ENCODE results near the gene CDKAL1.
"Not testable (repeated sequence)": the region's sequence is repeated elsewhere in the genome, so short reads cannot be mapped to it uniquely, and the experiment has no call there.

CDKAL1 gene

DNA sequence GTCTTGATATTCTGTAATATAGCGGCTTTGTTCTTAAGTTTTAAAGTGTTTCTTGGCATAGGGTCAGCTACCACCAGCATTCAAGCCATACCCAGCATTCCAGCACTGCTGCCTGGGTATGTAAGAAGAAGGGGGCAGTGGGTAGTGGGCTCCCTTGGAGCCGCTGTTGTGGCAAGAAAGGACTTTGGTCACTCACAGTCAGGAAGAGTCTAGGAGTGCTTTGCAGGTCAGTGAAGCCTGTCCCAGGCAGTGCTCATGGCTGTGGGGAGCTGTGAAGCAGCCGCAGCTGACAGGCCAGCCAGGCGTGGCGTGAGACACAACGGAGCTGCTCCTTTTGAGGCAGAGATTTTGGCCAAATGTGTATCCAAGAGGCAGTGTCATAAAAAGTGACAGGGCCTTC is 512.0 kb downstream of the CDKAL1 start:
- DNase-seq, result no peak

DNA sequence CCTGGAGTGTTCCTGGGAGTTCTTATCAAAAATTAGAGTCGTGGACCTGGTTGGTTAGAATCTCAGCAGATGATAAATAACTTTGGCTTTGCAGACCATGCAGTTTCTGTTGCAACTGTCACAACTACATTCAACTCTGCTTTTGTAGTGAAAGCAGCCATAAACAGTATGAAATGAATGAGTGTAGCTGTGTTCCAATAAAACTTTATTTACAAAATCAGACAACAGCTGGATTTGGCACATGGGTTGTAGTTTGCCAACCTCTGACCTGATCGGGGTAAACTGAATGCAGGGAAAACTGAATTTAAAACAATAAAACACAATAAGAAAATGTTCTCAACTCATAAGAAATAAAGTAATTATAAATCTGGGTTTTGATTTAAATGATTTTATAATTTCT is 513.8 kb downstream of the CDKAL1 start:
- no peak for DNase-seq

DNA sequence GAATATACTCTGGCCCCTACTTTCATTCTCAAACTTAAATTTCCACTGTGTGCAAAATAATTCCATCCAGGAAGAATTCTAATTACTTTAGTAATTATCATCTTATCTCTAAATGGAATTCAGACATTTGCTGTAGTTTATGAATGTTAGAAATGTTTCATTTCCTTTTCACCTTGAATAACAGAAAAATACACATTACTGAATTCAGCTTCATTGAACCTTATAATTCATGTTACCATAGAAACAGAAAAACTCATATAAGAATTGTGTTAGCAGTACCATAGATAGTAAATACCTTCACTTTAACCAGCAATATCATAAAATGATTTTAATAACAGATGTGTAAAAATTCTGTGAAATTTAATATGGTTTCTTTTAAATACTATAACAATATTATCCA is 514.9 kb downstream of the CDKAL1 start:
- no peak for DNase-seq

DNA sequence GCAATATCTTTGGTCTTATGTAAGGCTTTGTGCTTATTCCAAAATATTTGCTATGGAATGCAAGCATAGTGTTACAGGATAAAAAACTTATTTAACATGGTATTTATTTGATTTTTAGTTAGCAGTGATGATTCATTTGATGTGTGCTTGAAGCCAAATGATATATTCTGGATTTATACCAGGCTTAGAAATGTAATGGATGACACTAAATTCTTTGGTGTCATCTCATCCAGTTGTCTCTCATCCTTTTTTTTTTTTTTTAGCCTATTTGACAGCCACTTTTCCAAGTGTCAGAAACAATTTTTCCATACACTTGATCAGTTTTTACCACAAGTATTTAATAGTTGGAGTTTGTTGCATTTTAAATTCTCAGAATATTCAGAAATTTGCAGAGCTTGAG is 515.3 kb downstream of the CDKAL1 start:
- DNase-seq, result no peak

DNA sequence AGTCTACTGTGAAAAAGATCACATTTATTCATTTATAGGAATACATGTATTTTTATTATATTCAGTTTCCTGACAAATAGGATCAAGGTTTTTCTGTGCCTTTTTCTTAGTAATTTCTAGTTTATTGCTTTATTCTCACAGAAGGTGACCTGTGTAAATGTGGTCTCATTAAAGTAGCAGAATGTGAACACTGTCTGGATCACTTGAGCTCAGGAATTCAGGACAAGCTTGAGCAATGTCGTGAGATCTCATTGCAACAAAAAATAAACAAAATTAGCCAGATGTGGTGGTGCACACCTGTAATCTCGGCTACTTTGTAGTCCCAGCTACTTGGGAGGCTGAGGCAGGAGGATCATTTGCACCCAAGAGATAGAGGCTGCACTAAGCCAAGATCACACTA is 516.7 kb downstream of the CDKAL1 start:
- DNase-seq, result no peak

DNA sequence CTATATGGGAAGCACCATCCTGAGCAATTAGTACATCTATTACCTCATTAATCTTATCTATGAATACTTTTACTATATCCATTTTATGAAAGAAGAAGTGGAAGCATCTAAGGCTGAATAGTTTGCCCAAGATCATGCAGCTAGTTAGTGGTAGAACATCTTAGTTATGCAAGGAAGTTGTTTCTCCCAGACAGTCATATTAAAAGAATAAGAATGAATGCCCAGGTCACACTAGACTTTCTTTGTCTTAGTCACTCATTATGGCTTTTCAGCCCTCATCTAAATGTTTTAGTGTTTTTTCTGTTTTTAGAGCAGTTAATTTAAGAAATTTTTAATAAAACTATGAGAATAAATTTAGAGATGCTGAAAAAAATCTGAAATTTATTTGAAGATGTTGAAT is 517.5 kb downstream of the CDKAL1 start:
- DNase-seq, result no peak

DNA sequence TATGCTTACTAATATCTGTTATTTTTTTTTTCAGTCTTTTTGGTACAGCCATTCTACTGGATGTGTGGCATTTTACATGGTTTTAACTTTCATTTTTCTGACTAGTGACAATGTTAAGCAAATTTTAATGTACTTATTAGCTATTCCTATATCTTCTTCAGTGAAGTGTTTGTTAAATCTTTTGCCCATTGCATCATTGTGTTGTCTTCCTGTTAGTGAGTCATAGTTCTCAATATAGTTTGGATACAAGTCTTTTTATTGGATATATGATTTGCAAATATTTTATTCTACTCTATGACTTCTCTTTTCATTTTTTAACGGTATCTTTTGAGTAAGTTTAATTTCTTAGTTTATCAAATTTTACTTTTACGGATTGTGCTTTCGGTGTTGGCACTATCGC is 519.4 kb downstream of the CDKAL1 start:
- no peak for DNase-seq

DNA sequence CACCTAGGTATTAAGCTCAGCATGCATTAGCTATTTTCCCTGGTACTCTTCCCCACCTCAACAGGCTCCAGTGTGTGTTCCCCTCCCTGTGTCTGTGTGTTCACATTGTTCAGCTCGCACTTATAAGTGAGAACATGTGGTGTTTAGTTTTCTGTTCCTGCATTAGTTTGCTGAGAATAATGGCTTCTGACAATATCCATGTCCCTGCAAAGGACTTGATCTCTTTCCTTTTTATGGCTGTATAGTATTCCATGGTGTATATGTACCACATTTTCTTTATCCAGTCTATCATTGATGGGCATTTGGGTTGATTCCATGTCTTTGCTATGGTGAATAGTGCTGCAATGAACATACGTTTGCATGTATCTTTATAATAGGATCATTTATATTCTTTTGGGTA is 521.2 kb downstream of the CDKAL1 start:
- not testable (repeated sequence) for DNase-seq

DNA sequence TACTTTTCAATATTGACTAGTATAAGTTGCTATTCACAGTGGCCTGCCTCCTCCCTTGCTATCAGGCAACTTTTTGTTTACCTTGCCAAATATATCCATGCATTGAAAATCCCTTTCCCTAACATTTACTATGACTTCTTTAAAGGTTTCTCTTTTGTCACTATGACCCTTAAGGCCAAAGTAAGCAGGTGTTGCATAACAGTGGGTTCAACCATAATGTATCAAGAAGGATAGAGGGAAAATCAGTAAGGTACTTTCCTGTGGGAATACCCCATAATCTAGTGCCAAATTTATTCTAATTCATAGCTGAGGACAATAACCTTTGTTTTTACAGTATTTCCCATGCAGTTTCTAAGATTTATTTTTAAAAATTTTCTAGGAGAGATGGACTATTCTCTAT is 527.6 kb downstream of the CDKAL1 start:
- DNase-seq, result no peak

DNA sequence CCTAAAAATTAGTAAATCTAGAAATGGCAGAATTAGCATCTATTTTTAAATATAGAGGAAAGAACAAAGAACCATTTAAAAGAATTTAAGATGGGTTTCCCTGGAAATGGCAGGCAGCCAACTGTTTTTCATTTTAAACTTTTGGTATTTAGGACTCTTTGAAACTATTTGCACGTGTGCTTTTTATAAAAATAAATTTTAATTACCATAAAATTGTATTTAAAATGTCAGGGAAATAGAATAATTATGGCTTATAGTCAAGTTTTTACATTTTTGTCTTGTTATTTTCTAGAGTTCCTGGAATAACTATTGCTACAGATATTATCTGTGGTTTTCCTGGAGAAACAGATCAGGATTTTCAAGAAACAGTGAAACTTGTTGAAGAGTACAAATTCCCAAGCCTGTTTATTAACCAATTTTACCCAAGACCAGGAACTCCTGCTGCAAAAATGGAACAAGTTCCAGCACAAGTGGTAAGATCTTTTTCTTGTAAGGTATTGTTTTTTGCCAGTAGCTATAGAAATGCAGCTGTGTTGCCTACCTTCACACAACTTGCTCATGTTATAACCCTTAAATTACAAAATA is 530.6 kb downstream of the CDKAL1 start:
- no peak for DNase-seq

DNA sequence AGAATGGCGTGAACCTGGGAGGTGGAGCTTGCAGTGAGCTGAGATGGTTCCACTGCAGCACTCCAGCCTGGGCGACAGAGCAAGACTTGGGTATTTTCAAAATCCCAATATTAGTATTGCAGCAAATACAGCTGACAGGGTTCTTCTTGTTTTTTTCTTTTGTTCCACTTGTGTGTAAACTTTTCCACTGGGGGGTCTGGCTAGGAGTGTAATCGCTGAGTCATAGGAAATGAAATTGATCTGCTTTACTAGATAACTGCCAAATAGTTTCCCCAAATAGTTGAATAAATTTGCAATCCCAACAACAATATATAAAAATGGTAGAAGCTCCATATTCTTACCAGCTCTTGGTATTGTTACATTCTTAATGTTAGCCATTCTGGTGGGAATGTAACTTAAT is 533.3 kb downstream of the CDKAL1 start:
- DNase-seq, result no peak

DNA sequence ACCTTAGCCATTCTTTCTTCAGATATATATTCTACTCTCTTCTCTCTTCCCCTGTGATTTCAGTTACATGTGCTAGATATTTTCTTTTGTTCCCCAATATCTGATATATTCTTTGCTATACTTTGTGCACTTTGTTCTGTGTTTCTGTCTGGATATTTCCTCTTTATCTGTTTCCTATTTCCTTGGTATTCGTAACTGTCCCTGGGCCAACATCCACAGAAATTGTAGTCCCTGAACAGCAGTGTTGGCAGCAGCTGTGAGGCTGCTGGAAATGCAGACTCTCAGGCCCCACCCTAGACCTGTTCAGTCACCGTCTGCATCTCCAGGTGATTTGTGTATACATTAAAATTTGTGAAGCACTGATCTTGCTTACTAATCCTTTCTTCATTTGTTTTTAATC is 536.4 kb downstream of the CDKAL1 start:
- DNase-seq, result no peak

DNA sequence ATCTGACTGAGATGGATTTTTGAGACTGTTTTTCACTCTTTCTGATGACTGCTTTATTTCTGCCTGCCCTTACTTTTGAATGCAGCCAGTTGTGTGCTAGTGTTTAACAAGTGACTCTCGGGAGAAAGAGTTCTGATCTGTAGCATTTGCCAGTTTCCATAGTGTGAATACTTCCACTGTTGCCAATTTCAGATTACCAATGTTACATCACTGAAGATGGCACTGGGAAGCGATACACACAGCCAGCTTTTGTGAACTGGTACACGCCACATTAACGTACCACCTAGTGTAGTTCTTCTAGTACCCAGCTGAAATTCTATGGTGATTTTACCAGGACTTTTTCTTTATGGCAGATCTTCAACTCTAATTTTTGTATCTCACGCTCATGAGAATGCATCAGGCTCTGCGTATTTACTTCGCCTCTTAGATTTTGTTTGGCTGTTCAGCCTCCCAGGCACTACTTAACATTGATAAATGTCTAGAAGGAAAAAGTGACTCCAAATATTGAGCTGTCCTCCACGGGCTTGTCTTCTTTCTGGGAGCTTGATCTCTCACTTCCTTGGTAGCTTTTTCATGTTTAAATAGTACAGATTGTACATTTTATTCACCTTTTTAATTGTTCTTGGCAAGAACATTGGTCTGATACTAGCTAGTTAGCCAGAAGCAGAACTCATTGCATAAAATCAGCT is 537.7 kb downstream of the CDKAL1 start:
- no peak for DNase-seq

DNA sequence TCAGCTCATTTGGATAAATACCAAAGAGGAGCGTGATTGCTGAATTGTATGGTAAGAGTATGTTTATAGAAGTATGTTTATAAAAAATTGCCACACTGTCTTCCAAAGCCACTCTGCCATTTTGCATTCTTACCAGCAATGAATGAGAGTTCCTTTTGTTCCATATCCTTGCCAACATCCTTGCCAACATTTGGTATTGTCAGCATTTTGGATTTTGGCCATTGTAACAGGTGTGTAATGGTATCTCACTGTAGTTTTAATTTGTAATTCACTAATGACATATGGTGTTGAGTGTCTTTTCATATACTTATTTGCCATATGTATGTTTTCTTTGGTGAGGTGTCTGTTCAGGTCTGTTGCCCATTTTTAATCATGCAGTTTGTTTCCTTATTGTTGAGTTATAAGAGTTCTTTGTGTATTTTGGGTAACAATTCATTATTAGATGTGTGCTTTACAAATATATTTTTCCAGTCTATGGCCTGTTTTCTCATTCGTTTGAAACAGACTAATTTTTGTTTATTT is 539.1 kb downstream of the CDKAL1 start:
- DNase-seq, result no peak

DNA sequence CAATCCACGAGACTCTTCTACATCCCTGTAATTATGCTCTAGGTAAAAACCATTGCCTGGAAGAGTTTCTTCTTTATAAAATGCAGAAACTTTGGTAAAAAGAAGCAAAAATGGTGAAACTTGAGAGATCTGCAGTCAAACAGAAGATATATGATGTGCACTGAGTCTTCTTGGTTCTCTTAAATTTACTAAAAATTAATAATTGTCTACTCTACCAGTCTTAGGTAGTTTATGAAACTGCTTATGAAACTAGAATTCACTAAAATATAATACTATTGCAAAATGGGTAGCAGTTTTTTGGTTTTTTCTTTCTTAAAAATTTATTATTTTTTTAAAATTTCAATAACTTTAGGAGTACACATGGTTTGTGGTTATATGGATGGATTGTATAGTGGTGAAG is 540.2 kb downstream of the CDKAL1 start:
- DNase-seq, result no peak

DNA sequence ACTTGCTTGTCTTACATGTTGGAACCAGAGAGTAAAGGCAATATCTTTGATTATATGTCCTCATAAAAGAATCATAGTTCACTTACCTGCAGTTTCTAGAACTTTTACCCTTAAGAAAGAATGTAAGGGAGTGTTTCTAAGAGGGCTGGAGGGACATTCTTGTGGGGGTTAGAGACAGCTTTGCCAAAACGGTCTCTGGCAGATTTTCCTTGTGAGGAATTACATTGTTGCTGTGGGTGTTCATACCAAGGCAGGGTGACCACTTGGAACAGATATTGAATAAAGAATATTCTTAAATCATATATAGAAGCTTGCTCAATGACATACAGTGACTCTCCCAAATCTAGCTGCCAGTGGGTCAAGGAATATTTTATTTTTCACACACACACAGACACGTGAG is 541.7 kb downstream of the CDKAL1 start:
- no peak for DNase-seq

DNA sequence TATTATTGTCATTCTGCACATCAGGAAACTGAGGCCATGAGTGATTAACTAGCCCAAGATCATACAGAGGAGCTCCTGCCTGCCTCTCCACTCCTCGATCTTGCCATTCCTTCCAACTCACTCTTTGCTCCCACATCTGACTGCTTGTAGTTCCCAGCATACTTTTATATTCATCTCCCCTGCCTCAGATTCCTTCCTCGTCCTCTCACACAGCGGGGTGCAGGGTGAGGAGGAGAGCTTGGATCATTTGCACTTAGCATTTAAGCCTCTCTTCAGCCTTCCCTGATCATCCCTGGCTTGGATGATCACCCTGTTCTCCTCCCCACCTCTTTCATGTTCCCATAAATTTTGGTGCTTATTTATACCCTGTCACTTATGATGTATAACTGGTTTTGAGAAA is 544.2 kb downstream of the CDKAL1 start:
- DNase-seq, result no peak

DNA sequence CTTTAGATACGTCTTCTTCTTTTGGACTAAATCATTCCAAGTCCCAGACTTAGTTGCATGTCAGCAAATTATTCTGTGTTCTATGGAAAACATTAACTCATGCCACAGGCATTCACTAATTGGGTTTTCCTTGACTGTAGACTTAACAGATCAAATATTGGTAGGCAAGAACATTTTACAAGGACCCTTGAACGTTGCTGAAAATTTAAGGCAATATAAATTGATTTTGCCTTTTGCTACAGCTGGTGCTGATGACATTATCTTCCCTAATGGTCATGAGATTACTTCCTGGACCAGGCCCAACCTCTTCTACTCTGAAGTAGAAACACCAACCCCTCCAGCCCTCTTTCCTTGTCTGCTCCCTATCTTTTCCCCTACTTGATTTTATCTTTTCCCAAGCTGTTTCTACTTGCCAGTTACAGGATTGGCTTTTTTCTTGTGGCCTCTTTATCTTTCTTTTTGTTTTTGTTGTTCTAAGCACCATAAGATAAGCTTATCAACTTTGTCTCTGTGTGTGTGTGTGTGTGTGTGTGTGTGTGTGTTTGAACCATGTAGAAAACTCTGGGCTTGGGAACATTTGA is 545.3 kb downstream of the CDKAL1 start:
- no peak for DNase-seq

DNA sequence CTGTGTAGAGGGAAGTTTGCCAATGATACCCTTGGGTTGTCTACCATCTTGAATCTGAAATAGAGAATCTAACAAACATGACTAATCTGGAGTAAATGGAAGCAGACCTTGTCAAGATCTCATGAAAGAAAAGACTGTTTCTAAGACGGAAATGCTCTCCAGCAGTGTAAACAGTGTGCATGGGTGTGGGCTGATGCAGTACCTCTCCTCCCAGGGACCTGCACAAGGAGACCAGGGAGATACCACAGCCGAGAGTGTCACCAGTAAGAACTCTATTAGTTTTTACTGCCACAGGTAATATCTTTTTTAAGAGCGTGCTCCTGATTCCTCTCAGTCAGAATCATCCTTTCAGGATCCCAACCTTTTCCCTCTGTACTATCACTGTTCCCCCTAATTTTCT is 546.0 kb downstream of the CDKAL1 start:
- no peak for DNase-seq

DNA sequence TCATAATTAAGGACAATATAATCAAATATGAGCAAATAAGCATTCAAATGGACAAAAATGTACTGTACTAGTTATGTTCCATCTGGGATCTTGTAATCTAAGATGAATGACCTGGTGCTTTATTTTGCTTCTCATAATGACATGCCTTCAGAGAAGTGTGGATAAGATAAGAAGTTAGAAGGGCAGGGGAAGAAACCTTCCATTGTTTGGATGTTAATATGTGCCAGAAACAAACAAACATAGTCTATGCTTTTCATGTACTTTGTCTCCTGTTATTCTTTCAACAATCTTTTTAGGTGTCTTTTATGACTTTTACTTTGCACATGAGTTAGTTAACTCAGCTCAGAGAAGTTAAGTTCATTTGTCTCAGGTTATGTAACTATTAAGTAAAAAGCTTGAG is 547.8 kb downstream of the CDKAL1 start:
- no peak for DNase-seq

DNA sequence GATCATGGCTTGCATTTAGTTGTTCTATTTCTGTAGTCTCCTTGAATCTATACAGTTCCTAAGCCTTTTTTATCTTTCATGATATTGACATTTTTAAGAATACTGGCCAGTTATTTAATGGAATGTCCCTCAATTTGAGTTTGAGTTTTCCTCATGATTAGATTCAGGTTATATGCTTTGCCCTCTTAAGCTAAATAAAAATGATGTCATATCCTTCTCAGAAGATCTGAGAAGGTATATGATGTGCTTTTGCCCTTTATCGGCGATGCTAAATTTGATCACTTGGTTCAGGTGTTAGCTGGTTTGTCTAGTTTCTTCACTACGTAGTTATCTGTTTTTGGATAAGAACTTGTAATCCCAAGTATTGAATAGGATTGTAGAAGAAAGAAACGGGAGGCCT is 549.5 kb downstream of the CDKAL1 start:
- no peak for DNase-seq

DNA sequence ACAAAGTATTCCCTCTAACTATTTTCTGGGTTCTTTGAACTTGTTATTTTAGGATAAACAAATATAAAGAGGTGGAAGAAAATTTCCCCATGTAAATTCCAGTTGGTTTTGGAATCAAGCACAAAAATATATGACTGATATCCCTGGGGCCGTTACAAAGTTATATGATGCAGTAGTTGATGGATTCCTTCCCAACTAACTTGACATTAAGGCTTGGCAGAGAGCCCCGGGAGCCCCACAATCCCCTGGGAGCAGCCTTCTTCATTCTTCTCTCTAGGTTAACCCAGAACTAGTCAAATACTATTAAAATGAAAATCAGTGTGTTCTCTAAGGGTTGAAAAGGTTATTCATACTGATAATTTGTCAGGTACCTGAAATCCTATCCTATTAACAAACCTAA is 550.4 kb downstream of the CDKAL1 start:
- DNase-seq, result no peak

DNA sequence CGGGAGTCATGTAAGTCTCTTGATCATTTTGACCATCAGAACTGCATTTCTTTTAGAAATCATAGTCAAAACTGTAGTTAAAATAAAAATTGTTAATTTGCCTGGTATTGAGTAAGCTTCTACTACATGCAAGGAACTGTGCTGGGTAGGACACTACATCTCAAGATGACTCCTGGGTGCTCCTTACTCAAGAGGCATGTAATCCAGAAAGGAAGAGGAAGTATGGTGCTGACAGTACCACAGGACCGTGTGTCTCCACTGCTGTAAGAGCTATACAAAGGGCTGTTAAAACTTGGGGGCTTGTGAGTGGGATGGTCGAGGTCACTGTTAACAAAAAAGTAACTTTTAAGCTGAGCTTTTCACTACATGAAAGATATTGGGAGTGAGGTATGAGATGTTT is 551.0 kb downstream of the CDKAL1 start:
- no peak for DNase-seq

DNA sequence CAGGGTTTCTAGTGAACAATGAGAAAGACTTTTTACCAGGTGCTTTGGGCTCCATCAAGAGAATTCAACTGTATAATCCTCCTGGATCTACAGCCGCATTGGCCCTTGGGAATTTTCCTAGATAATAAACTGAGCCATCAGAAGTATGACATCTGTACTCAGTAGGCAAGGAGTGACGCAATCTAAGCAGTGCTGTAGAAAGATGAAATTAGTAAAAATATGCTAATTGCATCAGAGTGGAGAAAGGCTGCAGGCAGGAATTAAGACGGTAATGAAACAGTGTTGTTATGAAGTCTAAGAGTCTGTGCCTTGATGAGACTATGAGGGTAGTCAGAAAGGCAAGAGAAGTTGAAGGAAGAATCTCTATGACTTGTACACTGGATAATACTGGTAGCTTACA is 551.4 kb downstream of the CDKAL1 start:
- no peak for DNase-seq

DNA sequence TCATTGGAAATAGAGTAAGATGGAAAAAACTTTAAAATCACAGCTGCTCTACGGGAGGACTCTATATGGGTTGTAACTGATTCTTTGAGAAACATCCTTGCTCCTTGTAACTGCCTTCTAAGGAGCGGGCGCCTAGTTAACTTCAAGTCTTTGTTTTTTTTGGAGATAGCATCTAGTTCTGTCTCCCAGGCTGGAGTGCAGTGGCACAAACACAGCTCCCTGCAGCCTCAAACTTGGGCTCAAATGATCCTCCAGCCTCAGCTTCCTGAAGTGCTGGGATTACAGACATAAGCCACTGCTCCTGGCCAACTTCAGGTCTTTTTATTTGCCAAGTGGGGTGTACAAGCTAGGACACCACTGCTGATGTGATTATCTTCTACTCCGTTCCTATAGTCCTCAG is 552.9 kb downstream of the CDKAL1 start:
- DNase-seq, result no peak
